ENCODE measurements around the gene TRIM61.

DNA sequence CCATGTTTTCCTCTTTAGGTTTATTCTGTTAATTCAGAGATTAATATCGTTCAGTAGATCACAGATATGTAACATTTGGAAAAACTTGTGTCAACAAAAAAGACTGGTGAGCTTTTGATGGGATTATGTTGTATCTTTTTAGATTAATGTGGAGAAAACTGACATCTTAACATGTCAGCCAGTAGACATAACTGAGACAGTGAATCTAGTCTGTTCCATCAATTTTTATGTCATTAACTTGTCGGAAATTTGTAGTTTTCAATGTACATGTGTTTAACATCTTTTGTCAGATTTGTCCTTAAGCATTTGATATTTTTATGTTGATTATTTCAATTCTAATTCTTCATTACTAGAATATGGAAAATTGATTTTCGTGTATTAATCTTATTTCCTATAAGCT lies 58.5 kb downstream of the TRIM61 start:
- TF ChIP-seq EZH2 (IDR thresholded peaks at IDR 0.05; ENCODE audit: low read length): no peak
- TF ChIP-seq, protein P1, sequence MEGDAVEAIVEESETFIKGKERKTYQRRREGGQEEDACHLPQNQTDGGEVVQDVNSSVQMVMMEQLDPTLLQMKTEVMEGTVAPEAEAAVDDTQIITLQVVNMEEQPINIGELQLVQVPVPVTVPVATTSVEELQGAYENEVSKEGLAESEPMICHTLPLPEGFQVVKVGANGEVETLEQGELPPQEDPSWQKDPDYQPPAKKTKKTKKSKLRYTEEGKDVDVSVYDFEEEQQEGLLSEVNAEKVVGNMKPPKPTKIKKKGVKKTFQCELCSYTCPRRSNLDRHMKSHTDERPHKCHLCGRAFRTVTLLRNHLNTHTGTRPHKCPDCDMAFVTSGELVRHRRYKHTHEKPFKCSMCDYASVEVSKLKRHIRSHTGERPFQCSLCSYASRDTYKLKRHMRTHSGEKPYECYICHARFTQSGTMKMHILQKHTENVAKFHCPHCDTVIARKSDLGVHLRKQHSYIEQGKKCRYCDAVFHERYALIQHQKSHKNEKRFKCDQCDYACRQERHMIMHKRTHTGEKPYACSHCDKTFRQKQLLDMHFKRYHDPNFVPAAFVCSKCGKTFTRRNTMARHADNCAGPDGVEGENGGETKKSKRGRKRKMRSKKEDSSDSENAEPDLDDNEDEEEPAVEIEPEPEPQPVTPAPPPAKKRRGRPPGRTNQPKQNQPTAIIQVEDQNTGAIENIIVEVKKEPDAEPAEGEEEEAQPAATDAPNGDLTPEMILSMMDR (optimal IDR thresholded peaks at IDR 0.05 in 1 of 3, IDR thresholded peaks at IDR 0.05 in 1 of 3, conservative IDR thresholded peaks at IDR 0.05 in 1 of 3; ENCODE audit: extremely low read depth in 1 of 3, insufficient read depth in 2 of 3, low read length in 3 of 3): no peak

All from keratinocyte (primary cell).